Measurements from ENCODE around the gene TBC1D10B.
"Not testable (repeated sequence)": the region's sequence is repeated elsewhere in the genome, so short reads cannot be mapped to it uniquely, and the experiment has no call there.

The TBC1D10B gene

GRCh38 chr16:30354423-30355143, 15.7 kb downstream of the TBC1D10B start:
- no peak for FAIRE-seq

GRCh38 chr16:30353438-30354129, 16.7 kb downstream of the TBC1D10B start:
- no peak for FAIRE-seq

GRCh38 chr16:30352488-30353401, 17.5 kb downstream of the TBC1D10B start:
- FAIRE-seq: no peak

- FAIRE-seq: no peak
Measured at GRCh38 chr16:30351586-30352419, 18.5 kb downstream of the TBC1D10B start.

- FAIRE-seq: no peak
Measured at GRCh38 chr16:30351001-30351441, 19.3 kb downstream of the TBC1D10B start.

- FAIRE-seq: no peak
Measured at GRCh38 chr16:30350134-30350871, 20.0 kb downstream of the TBC1D10B start.

- no peak for FAIRE-seq
Measured at GRCh38 chr16:30349675-30350074, 20.6 kb downstream of the TBC1D10B start.

GRCh38 chr16:30348929-30349328, 21.4 kb downstream of the TBC1D10B start:
- no peak for FAIRE-seq

GRCh38 chr16:30348113-30348512, 22.2 kb downstream of the TBC1D10B start:
- no peak for FAIRE-seq

- no peak for FAIRE-seq
Measured at GRCh38 chr16:30346286-30346685, 24.0 kb downstream of the TBC1D10B start.

GRCh38 chr16:30343491-30343820, 26.8 kb downstream of the TBC1D10B start:
- FAIRE-seq: not testable (repeated sequence)

GRCh38 chr16:30342751-30343490, 27.4 kb downstream of the TBC1D10B start:
- FAIRE-seq: no peak

GRCh38 chr16:30341971-30342370, 28.3 kb downstream of the TBC1D10B start:
- FAIRE-seq: not testable (repeated sequence)

- no peak for FAIRE-seq
Measured at GRCh38 chr16:30340621-30341020, 29.7 kb downstream of the TBC1D10B start.

- FAIRE-seq: not testable (repeated sequence)
Measured at GRCh38 chr16:30338715-30339114, 31.6 kb downstream of the TBC1D10B start.

GRCh38 chr16:30337964-30338357, 32.3 kb downstream of the TBC1D10B start:
- not testable (repeated sequence) for FAIRE-seq

- no peak for FAIRE-seq
Measured at GRCh38 chr16:30335598-30336474, 34.5 kb downstream of the TBC1D10B start.

GRCh38 chr16:30335028-30335597, 35.2 kb downstream of the TBC1D10B start:
- FAIRE-seq: not testable (repeated sequence)

- not testable (repeated sequence) for FAIRE-seq
Measured at GRCh38 chr16:30334473-30334989, 35.8 kb downstream of the TBC1D10B start.
